Right renal cortex interstitium (tissue), 3 donors: ENCODE measurements around the gene VCX. TPM values are rescaled to one million over a fixed set of nuclear protein-coding genes. Genes with fewer than 3 reads are reported as not detected.
"Not testable (repeated sequence)": the region's sequence is repeated elsewhere in the genome, so short reads cannot be mapped to it uniquely, and the experiment has no call there.

Experiments
- DNase-seq, 3 donors: peaks; one replicate each; pipeline ENCODE4 v3.0.0-alpha.2; 2013; ENCODE audit warnings: low read depth in 3 of 3, low spot score in 2 of 3
- polyA plus RNA-seq, 3 donors: library from polyadenylated mRNA; unstranded; fragments of 120-200 nt; gene quantifications; one replicate each; pipeline ENCODE4 v1.2.1, GENCODE V29; 2013; ENCODE audit not compliant: insufficient read length in 3 of 3

The VCX gene
- not detected for polyA plus RNA-seq

DNA sequence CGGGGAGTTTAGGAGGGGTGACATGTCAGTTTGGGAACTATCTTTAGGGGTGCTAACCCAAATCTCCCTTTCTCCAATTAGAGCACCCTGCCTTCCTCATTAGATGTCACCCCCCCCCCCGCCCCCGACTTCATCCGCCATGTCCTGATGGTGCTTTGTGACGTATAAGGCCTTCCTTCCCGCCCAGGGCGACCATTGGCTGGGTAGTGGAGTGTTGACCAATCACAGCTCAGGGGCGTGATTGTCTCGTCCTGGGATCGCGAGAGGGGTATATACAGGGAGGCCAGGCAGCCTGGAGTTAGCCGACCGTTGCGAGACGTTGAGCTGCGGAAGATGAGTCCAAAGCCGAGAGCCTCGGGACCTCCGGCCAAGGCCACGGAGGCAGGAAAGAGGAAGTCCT lies at the start of gene VCX:
VCX (plus strand) TSS at position 301 of the 400 bp plus-strand sequence; CDS start at position 334, 33 bp downstream.
- not testable (repeated sequence) for DNase-seq

DNA sequence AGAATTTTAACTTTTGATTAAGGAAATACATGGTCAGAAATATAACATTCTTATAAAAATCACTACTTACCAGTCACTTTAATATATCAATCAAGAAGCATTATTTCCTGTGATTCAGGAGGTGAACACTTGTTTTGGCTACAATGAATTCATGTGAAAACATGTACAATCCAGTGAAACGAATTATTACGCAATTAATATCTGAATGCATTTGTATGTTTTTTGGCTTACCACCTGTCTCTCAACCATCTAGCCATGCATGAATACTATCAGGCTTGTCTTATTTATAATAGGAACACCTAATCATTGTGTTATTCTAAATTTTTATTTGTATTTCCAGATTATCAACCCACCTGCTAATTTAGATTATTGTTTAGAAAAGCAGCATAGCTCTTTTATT lies 44.6 kb upstream of the VCX start:
- DNase-seq, result no peak

DNA sequence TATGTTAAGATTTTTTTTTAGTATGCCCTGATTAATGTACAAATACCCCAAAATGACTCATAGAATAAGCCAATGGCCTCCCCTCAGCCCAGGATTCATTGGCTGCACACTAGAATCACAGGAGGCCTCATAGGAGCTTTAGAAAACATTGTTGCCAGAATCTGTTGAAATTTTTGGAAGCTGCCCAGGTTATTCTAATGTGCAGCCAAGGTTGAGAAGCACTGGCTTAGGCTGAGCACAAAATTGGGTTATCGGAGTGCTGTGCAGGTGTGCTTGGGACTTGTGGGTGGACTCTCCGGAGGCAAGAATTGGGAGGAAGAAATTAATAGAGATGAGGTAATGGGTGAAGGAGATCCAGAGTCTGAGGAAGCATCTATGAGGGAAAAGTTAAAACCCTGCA lies 41.3 kb upstream of the VCX start:
- no peak for DNase-seq

DNA sequence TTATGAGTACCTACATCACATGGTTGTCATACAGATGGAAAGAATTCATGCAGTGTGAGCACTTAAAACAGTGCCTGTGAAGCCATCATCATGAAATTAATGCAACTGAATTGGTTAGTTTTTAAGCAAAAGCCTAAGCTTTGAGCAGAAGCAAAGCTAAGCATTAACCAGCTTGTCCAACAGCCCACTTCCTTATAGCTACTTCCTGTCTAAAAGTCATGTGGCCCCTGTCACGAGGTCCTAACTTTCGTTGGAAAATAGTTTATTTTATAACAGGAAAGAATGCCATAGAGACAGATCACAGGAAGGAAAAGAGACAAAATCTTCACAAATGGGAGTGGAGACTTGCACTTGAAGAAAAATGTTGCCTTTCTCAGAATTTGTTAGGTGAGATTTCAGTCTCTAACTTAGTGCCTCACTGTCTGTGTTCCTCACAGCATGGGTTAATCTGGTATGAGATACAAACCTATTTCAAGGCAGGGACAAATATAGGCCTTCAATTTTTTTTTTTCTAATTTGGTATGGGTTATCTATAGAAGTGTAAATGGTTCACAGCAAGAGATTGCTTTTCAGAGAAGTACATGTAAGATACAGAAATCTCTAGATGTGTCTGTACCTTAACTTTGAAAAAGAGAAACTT lies 27.7 kb upstream of the VCX start:
- DNase-seq, result no peak

DNA sequence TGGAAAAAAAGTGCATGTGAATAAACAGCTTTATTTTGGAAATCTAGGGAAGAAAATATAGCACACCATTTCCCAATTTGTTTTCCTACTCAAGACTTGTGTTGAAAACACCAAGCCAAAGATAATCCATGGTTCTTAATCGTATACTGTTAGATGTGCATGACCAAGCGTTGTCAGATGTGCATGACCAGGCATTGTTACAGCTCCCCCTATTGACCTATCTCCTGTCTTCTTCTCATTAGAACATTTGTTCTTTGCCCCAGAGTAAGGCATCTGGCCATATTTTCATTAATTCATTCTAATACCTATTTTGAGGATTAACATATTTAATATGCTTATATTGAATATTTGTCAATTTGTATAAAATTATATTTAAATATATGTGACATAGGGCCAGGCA lies 14.4 kb upstream of the VCX start:
- no peak for DNase-seq

DNA sequence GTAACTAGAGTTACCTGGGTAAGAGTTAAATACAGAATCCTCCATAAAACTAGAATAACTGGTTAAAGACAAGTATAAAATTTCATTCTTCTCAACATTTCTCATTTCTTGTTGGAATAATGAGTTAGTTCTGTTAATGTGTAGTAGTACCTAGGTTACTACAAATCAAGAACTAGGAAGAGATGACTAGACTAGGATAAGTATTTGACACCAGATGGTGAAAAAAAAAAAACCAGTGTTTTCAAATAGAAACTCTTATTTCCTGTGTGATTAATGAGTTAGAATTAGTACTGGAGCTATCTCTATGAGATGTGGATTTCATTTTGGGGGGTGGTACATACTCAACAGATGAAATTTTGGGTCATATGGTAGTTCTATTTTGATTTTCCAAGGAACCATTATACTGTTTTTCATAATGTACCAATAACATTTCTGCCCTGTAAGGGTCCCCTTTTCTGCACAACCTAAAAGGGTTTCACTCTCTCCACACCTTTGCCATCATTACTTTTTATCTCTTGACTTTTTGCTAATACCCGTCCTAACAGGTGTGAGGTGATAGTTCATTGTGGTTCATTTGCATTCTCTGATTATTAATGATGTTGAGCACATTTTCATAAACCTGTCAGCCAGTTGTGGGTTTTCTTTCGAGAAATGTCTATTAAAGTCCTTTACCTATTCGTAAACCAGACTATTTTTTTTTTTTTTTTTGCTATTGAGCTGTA lies 1.7 kb upstream of the VCX start:
- no peak for DNase-seq

DNA sequence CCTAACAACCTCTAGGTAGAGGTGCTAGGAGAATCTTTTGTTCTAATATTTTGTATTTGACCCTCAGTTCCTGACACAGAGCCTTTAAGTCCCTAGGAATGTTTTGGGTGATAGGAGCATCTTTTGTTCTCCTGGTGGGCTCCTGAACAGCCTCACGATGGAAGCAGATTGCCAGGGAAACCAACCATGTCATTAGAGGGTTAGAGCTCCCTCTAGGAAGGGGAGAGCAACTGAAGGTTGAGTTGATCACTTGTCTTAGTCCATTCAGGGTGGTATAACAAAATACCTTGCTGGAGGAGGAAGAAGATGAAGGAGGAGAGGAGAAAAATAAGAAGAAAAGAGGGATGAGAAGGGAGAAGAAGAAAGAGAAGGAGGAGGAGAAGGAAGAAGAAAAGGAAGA lies 9.2 kb downstream of the VCX start:
- no peak for DNase-seq

DNA sequence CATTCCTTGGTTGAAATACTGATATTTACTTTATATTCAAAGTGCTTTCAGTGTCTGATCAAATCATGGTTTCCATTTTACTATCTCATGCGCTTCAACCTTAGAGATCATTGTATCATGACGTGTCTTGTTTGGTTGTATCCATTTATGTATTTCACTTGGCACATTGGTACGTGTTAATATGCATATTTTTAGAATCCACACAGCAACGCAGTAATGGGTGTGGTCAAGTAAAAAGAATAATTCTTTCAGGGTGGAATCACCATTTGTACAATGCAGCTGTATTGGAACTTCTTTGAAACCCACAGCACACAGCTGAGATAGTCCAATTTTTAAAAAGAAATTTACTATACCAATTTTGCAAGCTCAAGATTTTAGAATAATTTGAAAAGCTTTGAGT lies 29.1 kb downstream of the VCX start:
- no peak for DNase-seq

DNA sequence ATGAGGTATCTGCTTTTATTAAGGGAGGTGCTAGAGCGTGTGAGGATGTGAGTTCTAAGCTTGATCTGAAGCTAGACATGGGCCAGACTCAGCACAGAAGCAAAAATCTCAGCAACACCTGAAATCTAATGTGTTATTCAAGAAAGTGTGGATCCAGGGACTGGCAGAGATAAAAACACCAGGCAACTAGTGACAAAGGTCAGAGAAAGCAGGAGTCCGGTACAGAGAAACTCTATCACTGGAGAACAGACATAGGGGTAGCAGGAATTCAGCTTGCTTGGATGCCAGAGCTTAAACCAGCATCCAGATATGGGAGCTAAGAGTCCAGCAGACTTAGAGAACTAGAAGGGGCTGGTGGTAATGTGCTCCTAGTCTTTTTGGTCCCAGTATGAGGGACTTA lies 34.0 kb downstream of the VCX start:
- DNase-seq, result no peak

DNA sequence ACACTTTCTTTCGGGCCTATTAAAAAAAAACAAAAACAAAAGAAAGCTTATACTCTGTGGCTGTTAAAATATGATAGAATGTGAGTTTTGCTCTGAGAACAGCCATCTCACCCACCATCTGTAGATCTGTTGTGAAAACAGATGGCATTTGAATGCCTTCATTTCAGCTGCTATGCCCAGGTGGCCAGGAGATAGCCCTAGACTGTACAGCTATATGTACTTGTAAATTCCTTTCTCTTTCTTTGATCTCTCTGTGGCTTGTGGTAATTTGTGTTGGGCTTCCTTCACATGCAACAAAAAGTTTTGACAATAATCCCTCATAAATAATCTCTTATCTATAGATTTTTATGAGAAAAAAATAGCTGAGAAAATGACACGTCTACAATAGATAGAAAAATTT lies 46.2 kb downstream of the VCX start:
- no peak for DNase-seq

DNA sequence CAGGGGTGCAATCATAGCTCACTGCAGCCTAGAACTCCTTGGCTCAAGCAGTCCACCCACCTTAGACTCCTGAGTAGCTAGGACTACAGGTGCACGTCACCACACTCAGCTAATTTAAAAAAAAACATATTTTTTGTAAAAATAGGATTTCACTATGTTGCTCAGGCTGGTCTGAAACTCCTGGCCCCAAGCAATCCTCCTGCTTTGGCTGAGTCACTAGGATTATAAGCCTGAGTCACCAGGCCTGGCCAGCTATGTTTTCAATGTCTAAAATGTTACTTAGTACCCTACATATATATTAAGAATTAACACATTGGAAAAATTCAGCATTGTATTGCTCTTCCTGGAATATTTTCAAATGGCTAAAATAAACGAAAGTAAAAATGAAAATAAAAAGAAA lies 46.7 kb downstream of the VCX start:
- no peak for DNase-seq

DNA sequence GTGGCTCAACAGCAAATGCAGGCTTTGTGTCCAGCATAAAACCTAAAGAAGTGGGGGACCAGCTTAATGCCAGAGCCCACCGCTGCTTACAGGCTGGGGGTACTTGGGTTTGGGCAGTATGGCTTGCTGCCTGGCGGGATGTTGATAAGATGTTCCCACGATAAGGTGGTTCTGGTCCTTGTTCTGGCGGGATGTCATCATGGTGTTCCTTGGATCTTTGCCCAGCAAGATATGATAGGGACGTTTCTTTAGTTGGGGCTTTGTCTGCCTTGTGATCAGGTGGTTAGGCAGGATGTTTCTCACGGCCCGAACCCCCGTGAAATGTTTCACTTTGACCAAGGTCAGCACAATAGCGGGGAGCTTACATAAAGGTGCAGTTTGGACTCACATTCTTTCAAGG lies 49.0 kb downstream of the VCX start:
- no peak for DNase-seq

Other genes starting within 250 kb of the VCX start
- gene PNPLA4, start 84.2 kb downstream of the VCX start, polyA plus RNA-seq, result 10 to 100 TPM; 27.0 to 30.5 (median 28.9) TPM